GM11168 (cell line): Measurements from ENCODE around the gene OXNAD1.

Experiments used
- in situ Hi-C: fragments of 300-500 bp; cut with MboI; formaldehyde crosslinking; loops from one replicate; pipeline ENCODE4 v1.12.0; 2022; ENCODE audit warnings: low sequenced_read_pairs; ENCODE audit not compliant: unreplicated experiment

OXNAD1 gene

DNA sequence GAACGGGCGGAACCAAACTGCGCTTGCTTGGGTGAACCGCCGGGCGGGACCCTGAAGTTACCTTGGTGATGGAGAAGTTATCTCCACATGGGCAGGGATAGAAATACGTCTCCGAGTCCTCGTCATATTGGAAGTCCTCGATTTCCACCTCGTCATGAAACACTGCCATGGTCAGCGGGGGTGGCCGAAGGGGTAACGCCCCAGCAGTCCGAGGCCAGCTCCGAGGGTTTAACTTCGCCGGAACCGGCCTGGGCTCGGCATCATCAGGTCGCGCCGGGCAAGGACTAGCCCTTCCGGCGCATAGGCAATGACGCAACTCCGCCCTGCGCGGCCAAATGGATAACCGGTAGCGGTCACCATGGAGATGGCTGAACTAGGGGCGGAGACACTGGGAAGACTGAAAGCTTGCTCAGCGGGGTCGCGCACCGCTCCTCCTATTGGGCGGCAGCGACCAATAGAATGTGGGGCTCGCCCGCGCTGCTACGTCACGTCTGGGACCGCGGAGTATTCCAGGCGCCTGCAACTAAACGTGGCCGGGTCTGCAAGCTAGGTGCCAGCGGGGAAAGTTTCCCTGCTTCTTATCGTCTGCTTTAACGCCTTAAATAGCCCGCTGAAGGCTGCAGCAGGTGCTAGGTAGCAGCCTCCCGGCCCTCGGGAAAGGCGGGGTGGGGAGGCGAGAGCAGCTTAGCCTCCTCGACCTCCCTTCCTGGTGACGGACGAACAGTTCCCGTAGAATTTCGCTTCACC, at the start of gene OXNAD1, which contains the start of gene DPH3:
Gene OXNAD1, plus strand, starts transcription at position 505 of the 747 bp plus-strand sequence. CDS start 5,741 bp downstream, outside the sequence.
Gene DPH3, minus strand, starts transcription at position 236 of the 747 bp plus-strand sequence. Its CDS starts 67 bp downstream, at position 169.
- in situ Hi-C loops: no loop called here

DNA sequence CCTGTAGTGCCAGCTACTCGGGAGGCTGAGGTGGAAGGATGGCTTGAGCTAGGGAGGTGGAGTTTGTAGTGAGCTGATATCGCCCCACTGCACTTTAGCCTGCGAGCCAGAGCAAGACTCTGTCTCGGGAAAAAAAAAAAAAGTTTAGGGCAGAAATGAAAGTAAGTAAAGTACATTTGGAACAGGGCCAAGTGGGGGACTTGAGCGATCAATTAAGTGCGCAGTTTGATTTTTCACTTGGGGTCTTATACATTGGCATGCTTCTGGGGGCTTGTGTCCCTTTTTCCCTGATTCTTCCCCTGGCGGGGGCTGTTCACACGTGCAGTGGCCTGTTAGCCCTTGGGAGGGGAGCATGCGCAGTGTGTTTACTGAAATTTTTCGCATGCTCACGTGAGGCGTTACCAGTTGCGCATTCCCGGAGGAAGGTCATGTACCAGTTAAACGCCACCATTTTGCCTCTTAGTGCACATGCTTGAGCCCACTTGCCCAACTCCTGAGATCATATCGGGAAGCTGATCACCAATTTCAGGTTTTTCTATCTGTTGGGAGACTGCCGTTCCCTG, 48.6 kb upstream of the OXNAD1 start:
- in situ Hi-C loops: no loop called here

DNA sequence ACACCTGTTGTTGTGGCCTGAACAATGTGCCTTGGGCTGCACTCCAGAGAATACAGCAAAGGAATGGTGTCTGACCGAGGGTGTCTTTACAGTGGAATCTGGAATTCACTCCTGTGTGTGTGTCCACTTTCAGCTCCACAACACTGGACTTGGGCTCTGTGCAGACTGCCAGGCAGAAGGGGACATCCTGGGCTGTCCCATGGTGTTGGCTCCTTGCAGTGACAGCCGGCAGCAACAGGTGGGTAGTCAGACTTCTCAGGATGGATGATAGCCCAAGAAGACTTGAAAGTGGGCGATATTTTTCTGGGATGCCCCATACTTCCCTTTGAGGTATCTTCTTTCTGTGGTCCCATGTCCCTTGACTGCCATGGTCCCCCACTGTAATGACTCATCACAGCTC, 45.2 kb upstream of the OXNAD1 start:
- in situ Hi-C loops: no loop called here

DNA sequence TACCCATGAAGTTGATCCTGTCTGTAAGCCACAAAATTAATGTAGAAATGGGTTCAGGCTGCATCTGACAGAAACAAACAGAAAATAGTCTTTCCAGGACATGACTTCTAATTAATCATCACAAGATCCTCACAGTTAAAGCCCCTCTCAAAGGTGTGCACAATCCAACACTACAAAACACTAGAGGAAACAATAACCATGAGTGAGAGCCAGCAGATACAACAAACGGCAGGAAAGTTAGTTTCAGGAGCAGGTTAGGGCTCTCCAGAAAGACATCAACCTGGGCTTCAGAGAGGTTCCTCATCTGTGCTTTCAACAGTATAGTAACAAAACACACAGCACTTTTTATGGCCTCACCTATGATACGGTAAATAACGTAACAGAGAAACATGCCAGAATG, 43.0 kb upstream of the OXNAD1 start:
- in situ Hi-C loops: no loop called here

DNA sequence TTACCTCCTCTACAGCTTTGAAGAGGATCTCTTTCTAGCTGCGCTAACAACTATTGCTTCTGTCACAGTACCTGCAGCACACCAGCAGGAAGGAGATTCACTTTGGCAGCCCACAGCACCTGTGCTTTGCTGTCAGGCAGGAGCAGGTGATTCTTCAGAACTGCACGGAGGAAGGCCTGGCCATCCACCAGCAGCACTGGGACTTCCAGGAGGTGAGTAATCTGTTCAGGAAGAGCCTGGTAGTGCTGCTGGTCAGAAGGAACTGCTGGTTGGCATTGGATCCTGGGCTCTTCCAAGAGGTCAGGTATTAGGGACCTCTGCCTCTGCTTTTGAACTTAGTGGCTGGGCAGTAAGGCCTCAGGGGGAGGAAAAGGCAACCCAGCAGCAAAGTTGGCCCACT, 42.5 kb upstream of the OXNAD1 start:
- in situ Hi-C loops: no loop called here

- in situ Hi-C loops: no loop called here
Observed at GRCh38 chr3:16224325-16224724, 40.7 kb upstream of the OXNAD1 start.

DNA sequence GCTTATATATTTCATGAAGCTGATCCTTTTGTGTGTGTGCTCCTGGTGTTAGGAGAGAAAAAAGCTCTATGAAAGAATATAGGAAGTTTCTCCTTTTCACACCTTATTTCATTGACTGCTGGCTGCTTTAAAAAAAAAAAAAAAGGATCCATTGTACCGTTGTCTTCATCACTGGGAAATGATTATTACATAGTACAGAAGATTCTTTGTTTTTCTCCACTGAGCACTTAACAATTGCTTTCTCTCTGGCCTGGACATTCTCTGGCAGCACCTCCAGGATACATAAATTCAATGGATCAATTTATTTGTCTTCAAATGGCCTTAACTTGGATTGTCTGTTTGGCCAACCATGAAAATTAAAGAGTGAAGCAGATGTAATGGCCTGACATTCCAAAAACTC, 37.4 kb upstream of the OXNAD1 start:
- in situ Hi-C loops: no loop called here

GRCh38 chr3:16229681-16230080, 35.3 kb upstream of the OXNAD1 start:
- in situ Hi-C loops: no loop called here

DNA sequence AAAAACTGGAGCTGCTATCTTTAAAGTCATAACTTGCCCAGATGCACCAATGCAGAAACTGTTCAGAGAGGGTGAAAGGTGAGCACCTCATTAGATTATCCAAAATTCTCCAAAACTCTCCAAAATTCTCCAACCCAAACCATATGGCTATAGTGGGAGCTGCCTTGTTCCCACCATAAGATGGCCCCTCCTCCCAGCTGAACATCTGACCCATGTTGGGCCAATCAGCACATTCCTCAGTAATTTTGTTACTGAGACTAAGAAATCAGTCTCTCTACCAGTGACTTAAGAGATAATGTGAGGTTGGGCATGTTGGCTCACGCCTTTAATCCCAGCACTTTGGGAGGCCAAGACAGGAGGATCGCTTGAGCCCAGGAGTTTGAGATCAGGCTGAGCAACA, 33.0 kb upstream of the OXNAD1 start:
- in situ Hi-C loops: no loop called here

- in situ Hi-C loops: no loop called here
Observed at GRCh38 chr3:16233806-16234205, 31.2 kb upstream of the OXNAD1 start.

DNA sequence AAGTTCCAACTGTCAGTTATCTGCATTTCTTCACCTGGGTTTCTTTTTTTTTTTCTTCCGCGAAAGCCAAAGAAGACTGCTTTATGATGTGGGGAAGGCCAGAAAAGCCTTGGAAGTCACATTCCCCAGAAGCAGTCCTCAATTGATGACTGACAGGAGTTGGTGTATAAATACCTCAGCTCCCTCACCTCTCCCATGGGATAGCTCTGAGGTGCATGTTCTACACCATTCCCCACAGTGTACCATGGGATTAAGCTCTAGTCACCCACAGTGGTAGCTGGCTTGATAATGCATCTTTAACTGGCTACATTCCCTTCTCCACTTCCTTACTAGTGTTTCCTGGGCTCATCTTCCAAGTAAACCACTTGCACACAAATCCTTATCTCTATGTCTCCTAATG, 30.7 kb upstream of the OXNAD1 start:
- in situ Hi-C loops: no loop called here

DNA sequence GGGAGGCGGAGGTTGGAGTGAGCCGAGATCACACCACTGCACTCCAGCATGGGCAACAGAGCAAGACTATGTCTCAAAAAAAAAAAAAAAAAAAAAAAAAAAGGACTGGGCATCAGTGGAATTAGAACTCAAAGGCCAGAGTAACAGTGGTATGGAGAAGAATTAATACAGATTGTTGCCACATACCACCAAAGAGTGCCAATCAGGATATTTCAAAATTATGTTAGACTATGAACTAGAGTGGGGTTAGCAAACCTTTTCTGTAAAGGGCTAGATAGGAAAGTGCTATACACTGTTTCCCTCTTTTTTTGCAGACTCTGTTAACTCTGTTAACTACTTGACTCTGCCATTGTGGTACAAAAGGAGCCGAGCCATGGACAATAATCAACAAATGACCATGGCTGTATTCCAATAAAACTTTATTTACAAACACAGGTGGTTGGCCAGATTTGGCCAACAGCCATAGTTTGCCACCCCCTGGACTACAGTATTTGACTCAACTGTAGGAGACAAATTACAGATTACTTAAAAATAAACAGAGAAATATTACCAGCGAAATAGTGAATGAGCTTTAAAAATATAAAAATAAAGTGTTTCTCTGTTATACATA, 28.9 kb upstream of the OXNAD1 start:
- in situ Hi-C loops: no loop called here

DNA sequence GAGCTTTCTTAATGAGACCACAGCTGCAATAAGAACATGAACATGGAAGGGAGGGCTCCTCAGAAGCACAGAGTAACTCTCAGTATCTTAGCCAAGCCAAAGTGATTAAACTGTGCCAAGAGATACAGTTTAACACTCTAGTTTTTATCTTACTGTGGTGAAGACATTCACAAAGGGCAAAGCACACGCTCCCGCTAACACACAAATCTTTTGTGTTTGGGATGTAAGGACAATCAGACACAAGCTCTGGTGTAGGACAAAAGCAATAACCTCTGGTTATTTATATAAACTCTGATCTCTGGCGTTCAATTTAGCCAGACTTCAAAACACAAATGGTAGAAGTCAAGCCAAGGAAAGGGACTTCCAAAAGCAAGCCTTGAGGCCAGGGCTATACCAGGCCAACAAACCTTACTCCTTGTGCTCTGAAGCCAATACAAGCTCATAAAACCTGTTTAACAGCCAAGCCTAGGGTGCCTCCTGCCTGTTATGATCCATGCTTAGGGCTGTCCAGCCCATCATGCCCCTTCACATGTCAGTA, 28.1 kb upstream of the OXNAD1 start:
- in situ Hi-C loops: no loop called here

DNA sequence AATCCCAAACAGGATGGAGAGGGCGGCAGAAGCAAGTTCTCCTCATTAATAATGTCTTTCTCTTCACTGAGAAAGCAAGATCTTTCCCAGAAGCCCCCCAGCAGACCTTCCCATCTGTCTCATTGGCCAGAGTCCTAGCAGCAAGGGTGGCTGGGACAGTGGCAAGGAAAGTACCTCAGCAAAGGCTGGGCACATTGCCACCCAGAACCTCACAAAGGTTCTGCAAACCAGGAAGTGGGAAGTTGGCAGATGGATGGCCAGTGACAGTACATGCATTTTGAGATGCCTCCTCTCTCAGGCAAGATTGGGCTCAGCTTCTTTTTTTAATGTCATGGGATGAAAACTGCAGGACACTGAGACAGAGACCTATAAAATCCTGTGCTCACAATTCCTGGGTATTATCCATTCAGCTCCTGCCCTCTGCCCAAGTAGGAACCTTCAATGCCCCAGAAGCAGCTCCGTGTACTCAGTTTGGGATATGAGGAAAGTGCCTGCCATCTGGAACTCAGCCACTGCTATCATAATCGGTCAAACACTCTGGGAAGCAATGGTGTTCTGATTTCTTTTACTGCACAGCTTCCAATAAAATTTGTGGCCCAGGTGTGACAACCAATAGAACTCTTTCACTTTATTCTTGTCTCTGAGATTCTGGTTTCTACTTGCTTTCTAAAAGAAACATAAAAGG, 25.8 kb upstream of the OXNAD1 start:
- in situ Hi-C loops: no loop called here

DNA sequence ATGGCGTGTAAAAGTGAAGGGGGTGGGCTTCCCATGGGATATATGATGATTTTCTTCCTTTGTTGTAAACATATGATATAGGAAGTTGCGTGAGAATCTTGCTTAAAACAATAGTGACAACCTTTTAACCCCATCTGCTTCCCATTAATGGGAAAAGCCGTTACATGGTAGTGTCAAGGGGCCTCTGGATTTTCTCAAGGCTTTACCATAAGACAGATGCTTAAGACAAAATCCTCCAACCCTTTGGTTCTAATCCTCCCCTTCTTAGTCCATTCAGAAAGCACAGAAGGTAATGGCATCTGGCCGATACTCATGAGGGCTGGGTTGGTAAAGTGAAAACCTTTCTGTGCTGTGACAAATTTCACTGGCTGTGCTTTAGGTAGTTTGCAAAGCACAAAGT, 25.2 kb upstream of the OXNAD1 start:
- in situ Hi-C loops: no loop called here

DNA sequence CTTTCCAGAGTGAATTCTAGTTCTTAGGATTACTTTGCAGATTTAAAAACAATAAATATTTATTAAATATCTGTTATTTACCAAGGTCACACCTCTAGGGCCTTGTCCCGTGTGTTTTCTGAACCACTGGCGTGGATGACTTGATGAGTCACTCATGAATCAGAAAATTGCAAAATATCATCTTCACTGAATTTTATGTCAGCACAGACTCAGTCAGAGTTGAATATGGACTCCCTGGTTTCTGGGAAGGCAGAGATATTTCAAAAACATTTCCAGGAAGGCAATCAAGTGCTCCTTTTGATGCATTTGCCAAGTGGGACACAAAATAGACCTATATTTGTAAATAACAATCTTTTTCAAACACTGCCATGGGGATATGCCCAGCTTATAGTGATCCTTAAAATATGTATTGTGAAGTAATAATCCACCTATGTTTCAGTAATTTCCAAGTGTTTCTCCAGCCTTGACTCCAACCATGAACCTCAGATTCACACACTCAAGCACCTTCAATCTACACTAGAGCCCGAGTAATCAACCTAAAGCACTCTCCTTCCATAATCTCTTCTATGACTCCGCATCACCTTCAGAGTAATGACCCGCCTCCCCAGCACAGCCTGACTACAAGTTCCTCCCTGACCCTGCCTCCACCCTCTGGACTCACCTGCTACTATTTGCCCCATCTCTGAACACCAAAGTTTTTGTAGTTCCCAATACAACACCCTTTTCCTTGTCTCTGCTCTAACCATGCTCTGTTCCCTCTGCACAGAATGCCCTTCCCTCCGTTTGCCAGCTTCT, 24.6 kb upstream of the OXNAD1 start:
- in situ Hi-C loops: no loop called here

- in situ Hi-C loops: no loop called here
Observed at GRCh38 chr3:16241225-16241624, 23.8 kb upstream of the OXNAD1 start.

DNA sequence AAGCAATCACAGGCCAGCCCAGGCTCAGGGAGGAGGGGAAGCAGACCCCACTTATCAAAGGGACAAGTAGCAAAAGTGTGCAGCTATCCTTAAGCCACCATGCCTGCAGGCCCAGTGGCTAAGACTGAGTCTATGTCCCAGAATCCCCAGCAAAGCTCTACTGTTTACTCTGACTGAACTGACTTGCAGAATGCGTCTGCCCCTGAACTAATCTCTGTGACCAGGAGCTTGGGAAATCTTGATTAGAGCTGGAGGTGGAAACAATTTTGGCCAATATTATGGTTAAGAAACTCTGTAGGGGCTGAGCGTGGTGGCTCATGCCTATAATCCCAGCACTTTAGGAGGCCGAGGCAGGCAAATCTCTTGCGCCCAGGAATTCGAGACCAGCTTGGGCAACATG, 22.8 kb upstream of the OXNAD1 start:
- in situ Hi-C loops: no loop called here

GRCh38 chr3:16243706-16244490, 21.1 kb upstream of the OXNAD1 start:
- in situ Hi-C loops: no loop called here
